ENCODE measurements around the gene PLCL1. TPM values are rescaled to one million over a fixed set of nuclear protein-coding genes. Genes with fewer than 3 reads are reported as not detected.
A peak's percentile ranks its signal among the peaks of the same experiment; 100 is the strongest.

The PLCL1 gene
- total and polyA plus RNA-seq, 8 donors = 0.93 to 28.7 (median 3.1) TPM

DNA sequence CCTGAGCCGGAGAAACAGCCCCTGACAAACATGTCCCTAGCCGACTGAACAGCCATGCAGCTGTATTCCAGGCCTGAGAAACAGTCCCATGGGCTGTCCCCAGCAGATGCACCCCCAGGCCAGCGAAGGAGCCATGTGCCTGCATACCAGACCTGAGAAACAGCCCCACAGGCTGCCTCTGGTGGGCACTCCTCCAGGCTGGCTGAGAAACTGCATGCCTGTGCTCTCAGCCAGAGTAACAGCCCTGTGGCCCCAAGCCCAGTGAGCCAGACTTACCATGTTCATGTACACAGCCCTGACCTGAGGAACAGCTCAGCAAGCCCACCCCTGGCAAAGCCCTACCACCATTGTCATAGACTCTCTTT is 44.1 kb upstream of the PLCL1 start:
- Histone ChIP-seq H3K9me3 (peaks cover 6 to 25% (median 14%) of the 10 kb centered on the region in 4 donors), H3K27me3 (no peaks in the 10 kb centered on the region), H3K4me3 (no peak overlapping the region), H3K27ac (no peak overlapping the region), H3K4me1 (no peaks in the 10 kb centered on the region), H3K36me3 (no peaks in the 10 kb centered on the region)
- TF ChIP-seq POLR2AphosphoS5 (IDR thresholded peaks at IDR 0.05) (no peak), POLR2A (IDR thresholded peaks at IDR 0.05) (no peak), EP300 (IDR thresholded peaks at IDR 0.05) (no peak)
- TF ChIP-seq, protein P1, sequence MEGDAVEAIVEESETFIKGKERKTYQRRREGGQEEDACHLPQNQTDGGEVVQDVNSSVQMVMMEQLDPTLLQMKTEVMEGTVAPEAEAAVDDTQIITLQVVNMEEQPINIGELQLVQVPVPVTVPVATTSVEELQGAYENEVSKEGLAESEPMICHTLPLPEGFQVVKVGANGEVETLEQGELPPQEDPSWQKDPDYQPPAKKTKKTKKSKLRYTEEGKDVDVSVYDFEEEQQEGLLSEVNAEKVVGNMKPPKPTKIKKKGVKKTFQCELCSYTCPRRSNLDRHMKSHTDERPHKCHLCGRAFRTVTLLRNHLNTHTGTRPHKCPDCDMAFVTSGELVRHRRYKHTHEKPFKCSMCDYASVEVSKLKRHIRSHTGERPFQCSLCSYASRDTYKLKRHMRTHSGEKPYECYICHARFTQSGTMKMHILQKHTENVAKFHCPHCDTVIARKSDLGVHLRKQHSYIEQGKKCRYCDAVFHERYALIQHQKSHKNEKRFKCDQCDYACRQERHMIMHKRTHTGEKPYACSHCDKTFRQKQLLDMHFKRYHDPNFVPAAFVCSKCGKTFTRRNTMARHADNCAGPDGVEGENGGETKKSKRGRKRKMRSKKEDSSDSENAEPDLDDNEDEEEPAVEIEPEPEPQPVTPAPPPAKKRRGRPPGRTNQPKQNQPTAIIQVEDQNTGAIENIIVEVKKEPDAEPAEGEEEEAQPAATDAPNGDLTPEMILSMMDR (IDR thresholded peaks at IDR 0.05) = no peak
- WGBS, 5 donors = 86 to 95% (median 90%) methylated on average over 3 of the region's 3 CpGs
- intact Hi-C loops (cut with DNase I; ENCODE audit: low total_unique reads) = no loop called here
- no peak for DNase-seq

DNA sequence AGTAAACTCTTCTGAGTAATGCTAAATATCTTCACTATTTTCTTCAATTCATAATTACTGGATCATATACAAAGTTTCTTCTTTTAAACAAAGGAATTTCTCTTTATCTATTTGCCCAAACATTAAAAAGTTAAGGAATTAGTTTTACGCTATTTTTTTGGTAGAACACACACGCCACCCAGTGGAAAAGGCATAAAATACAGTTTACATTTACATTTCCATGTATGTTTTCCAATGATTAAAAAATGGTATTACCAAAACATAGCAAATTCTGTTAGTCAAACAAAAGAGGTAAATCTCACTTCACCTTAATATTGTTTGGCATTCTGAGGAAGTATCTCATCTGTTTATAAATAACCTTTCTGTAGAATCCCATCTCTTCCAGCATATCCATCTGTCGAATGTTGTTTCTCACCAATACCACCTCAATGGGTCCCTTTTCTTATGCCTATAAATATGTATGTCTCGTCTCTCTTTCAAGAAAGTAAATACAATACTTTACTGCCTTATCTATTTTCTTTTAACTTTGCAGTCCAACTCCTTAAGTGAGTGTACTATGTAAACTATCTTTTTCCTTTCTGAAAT is 26.5 kb upstream of the PLCL1 start:
- TF ChIP-seq, protein P1 (IDR thresholded peaks at IDR 0.05) = peak in 5 of 7 experiments; percentile 24 to 67 (median 44)
- TF ChIP-seq EP300 (IDR thresholded peaks at IDR 0.05) = no peak
- no peak overlapping the region for H3K4me3 ChIP-seq
- H3K36me3 ChIP-seq = no peaks in the 10 kb centered on the region
- DNase-seq = peak in 1 of 2 donors; percentile 55
- peaks cover 0 to 4% (median 0%) of the 10 kb centered on the region in 3 donors for H3K27me3 ChIP-seq
- H3K4me1 ChIP-seq = no peaks in the 10 kb centered on the region
- WGBS, 5 donors = 14 to 25% (median 23%) methylated on average over 4 of the region's 4 CpGs
- no peaks in the 10 kb centered on the region for H3K9me3 ChIP-seq
- intact Hi-C loops (cut with DNase I; ENCODE audit: low total_unique reads) = no loop called here
- H3K27ac ChIP-seq = no peak overlapping the region

DNA sequence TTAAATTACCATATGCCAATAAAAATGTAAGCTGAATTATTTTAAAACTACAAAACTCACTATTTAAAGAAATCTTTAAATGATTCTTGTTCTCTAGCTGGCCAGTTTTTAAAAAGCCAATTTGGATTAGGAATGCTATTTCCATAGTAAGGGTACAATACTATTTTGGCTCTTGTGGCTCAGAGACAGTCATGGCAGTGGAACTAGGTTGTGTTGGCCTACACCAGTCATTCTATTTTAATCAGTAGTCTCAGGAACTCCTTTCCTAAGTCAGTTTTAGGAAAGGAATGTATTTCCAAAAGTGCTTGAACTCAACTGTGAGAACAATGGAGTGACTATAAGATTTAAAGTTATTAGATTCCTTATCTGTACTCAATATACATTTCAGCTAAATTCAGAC is 25.1 kb upstream of the PLCL1 start:
- intact Hi-C loops (cut with DNase I; ENCODE audit: low total_unique reads) = no loop called here
- Histone ChIP-seq H3K36me3 (no peaks in the 10 kb centered on the region), H3K4me1 (no peaks in the 10 kb centered on the region), H3K4me3 (no peak overlapping the region), H3K9me3 (no peaks in the 10 kb centered on the region), H3K27ac (no peak overlapping the region), H3K27me3 (peaks cover 0 to 4% (median 0%) of the 10 kb centered on the region in 3 donors)
- DNase-seq = no peak
- TF ChIP-seq POLR2AphosphoS5 (IDR thresholded peaks at IDR 0.05) (no peak), EP300 (IDR thresholded peaks at IDR 0.05) (no peak), POLR2A (IDR thresholded peaks at IDR 0.05) (no peak)
- TF ChIP-seq, protein P1 (IDR thresholded peaks at IDR 0.05) = no peak

DNA sequence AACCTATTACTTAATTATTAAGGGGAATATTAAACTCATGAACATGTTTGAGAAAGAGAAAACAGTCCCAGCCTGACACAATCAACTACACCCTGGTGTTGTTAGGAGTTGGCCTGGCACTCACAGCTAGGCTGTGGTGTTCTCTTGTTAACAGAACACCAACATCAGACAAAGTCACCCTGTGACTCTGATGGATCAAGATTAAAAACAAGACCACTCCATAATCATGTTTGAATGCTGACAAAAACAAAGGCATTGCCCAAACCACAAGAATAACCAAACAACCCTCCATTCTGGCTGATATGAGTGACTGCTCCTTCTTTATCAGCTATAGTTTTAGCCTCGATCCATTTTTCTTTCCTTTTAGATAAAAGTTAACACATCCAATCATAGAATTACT is 22.3 kb upstream of the PLCL1 start:
- 7 to 44% (median 19%) methylated on average over 1 of the region's 1 CpG for WGBS, 5 donors
- H3K36me3 ChIP-seq = no peaks in the 10 kb centered on the region

More for the DNA sequence above, 22.3 kb upstream of the PLCL1 start:
- DNase-seq = no peak
- Histone ChIP-seq H3K4me3 (no peak overlapping the region), H3K4me1 (peaks cover 11 to 17% (median 13%) of the 10 kb centered on the region in 4 donors), H3K27me3 (peaks cover 0 to 24% (median 20%) of the 10 kb centered on the region in 3 donors), H3K27ac (no peak overlapping the region), H3K9me3 (no peaks in the 10 kb centered on the region)
- TF ChIP-seq, protein P1 (IDR thresholded peaks at IDR 0.05) = no peak
- TF ChIP-seq EP300 (IDR thresholded peaks at IDR 0.05) (no peak), POLR2A (IDR thresholded peaks at IDR 0.05) (no peak), POLR2AphosphoS5 (IDR thresholded peaks at IDR 0.05) (no peak)
- intact Hi-C loops (cut with DNase I; ENCODE audit: low total_unique reads) = no loop called here
